CD4-positive, alpha-beta T cell treated with Interferon gamma for 1 hour (primary cell): ENCODE data around the gene CIZ1.
A peak's percentile ranks its signal among the peaks of the same experiment; 100 is the strongest.
"Not testable (repeated sequence)": the region's sequence is repeated elsewhere in the genome, so short reads cannot be mapped to it uniquely, and the experiment has no call there.

Source experiments
- DNase-seq: peaks from one replicate; pipeline ENCODE4 v3.0.0-alpha.2; 2020

Gene CIZ1, protein sequence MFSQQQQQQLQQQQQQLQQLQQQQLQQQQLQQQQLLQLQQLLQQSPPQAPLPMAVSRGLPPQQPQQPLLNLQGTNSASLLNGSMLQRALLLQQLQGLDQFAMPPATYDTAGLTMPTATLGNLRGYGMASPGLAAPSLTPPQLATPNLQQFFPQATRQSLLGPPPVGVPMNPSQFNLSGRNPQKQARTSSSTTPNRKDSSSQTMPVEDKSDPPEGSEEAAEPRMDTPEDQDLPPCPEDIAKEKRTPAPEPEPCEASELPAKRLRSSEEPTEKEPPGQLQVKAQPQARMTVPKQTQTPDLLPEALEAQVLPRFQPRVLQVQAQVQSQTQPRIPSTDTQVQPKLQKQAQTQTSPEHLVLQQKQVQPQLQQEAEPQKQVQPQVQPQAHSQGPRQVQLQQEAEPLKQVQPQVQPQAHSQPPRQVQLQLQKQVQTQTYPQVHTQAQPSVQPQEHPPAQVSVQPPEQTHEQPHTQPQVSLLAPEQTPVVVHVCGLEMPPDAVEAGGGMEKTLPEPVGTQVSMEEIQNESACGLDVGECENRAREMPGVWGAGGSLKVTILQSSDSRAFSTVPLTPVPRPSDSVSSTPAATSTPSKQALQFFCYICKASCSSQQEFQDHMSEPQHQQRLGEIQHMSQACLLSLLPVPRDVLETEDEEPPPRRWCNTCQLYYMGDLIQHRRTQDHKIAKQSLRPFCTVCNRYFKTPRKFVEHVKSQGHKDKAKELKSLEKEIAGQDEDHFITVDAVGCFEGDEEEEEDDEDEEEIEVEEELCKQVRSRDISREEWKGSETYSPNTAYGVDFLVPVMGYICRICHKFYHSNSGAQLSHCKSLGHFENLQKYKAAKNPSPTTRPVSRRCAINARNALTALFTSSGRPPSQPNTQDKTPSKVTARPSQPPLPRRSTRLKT

DNA sequence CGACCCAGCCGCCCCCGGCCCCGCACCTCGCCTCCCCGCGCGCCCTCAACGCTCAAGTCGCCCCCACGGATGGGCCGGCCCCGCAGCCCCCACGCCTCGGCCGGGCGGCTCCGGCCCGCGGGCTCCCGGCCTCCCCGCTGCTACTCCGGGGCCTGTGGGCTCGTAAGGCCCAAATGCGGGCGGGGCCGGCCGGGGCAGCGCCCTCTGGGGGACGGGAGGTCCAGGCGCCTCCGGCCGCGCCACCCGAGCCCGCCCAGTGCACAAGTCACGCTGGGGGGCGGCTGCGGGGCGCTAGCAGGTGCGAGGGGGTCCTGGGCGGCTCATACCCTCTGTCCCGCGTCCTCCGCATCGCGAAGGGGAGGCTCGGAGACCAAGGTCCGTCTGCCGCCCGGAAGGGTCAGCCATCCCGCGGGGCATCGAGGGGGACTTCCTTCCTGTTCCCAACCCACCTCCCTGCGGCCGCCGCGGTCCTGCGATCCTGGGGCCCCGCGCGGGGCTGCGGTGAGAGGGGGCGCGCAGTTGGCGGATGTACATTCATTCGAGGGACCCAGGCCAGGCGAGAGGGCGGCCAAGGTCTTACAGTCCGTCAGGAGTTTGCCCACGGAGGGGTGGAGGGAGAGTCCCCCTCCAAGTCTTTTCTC lies at the start of gene CIZ1:
Gene CIZ1, minus strand, starts transcription at position 167 of the 641 bp plus-strand sequence. CDS start 715 bp downstream, outside the sequence.
- DNase-seq = peak; percentile 72

DNA sequence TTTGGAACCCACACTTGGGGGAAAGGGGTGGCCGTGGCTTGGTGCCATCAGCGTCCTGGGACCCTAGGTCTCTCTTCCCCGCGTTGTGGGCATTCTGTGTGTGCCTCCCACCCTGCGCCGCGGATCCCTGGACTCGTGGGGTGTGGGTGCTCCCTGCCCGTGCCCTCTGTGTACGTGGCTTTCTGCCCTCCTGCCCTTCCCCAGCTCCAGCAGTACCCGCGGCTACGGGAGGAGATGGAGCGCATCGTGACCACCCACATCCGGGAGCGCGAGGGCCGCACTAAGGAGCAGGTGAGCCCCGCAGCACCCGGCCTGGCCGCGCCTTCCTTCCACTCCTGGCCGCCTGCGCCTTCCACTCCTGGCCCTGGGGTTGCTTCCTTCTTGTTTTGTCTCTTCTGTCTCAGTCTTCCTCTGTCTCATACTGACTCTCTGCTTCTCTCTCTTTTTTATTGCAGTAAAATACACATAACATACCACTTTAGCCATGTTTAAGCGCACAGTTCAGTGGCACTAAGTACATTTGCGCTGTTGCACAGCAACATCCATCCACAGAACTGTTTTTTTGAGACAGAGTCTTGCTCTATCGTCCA lies 42.5 kb upstream of the CIZ1 start:
- no peak for DNase-seq

DNA sequence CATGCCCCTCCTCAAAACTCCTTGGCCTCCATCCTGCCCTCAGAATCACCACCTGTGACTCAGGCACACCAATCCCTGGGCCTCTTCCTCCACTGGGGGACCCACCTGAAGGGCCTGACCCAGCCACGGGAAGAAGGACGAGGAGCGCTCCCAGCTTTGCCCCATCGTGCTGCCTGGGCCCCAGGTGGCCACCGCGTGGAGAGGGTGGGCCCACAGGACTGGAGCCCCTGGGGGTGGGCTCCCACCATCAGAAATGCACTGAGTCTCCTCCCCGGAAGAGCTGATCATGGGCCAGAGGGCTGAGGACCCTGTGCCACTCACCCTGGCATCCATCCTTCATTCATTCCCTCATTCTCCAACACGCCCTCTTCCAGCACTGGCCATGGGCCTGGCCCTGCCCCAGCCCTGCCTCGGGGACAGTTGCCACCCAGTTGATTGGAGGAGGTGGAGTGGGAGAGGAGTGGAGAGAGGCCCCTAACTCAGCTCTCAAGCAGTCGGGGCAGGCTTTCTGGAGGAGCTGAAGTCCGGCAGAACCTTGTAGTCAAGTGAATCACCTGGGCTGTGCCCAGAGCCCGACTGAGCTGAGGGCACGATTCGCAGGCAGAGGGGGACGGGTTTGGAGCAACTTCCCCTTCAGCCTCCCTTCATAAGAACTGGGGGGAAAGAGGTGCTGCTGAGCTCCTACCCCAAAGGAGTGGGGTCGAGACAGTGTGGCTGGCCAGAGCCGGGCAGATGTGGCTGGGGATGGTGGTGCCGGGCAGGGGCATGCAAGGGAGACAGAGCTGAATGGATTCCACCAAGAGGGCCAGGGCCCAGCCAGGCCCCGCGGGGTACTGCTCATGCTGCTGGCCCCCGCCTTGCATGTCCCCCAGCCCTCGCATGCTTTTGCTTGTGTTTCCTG lies 41.4 kb upstream of the CIZ1 start:
- DNase-seq = no peak

DNA sequence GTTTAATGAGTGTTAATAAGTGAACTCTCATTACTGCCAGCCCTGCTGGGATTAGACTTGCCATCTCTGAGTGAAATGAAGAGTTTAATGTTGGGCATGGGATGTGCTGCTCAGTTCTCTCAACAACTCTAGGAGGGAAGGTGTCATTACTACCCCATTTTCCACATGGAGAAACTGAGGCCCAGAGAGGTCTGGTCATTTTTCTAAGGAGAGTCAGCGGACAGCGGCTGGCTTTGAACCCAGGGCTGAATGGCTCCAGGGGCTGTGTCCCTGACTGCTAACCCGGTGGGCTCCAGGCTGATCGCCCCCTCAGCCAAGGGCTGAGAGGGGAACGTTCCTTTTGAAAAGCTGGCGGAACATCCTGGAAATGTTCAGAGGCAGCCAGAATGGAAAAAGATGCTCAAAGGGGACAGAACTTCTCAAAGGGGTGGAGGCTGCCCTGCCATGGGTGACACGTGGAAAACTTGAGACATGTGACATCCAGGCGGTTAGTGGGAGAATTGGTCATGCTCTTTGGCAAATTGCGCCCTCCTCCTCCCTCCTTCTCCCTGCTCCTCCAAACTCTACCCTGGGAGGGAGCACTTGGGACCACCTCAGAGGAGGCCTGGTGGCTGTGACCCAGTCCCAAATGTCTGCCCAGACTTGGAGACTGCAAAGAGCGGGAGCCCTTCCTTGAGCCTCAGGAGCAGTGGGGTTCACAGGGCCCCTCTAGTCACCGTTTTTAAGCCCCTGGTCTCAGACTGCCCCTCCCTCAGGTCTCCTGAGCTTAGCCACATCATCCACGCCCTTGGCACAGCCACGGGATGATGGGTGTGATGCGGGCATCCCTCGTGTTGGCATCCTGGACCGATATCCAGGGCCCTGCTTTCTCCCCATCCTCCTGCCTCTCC lies 40.5 kb upstream of the CIZ1 start:
- DNase-seq = no peak

DNA sequence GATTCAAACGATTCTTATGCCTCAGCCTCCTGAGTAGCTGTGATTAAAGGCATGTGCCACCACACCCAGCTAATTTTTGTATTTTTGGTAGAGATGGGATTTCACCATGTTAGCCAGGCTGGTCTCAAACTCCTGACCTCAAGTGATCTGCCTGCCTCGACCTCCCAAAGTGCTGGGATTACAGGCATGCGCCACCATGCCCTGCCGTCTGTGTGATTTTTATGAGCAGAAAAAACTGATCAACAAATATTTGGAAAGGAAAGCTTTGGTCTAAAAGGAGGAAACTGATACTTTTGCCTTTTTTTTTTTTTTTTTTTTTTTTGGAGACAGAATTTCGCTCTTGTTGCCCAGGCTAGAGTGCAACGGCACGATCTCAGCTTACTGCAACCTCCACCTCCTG lies 39.5 kb upstream of the CIZ1 start:
- DNase-seq = not testable (repeated sequence)

DNA sequence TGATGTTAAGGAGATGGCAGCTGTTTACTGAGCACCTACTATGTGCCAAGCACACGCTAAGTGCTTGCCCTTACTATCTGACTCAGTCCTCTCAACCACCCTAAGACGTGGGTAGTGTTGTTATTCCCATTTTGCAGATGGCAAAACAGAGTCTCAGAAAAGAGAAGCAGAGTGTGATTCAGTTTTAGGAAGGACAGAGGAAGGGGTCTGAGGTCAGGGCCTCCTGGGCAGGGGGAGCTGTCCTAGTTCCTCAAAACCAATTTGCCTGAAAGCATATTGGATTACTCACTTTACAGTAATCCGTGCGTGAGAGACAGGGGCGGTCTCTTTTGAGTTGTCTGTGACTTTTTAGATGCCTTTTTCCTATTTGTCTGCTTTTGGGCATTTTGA lies 35.0 kb upstream of the CIZ1 start:
- DNase-seq = peak; percentile 13

DNA sequence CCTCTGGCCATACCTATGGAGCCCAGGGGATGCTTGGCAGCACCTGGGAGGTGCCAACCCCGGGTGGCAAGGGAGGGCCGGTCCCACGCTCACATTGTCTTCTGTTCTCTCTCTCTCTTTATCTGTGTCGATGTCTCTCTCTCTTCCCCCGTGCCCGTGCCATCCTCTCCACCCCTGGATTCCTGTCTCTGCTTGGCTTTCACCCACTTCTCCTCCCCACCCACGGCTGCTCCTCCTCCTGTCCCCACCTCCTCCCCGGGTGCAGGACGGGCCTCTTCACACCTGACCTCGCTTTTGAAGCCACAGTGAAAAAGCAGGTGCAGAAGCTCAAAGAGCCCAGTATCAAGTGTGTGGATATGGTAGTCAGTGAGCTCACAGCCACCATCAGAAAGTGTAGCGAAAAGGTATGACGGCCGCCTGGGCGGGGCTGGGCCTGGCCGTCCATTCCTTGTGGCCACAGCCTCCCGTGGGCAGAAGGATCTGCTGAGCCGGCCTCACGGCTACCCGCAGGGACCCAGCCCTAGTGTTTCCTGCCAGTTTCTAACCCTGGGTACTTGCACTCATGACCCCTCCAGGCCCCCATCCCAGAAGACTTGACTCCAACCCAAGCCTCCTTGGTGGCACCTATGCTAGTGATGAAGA lies 34.5 kb upstream of the CIZ1 start:
- DNase-seq = no peak

DNA sequence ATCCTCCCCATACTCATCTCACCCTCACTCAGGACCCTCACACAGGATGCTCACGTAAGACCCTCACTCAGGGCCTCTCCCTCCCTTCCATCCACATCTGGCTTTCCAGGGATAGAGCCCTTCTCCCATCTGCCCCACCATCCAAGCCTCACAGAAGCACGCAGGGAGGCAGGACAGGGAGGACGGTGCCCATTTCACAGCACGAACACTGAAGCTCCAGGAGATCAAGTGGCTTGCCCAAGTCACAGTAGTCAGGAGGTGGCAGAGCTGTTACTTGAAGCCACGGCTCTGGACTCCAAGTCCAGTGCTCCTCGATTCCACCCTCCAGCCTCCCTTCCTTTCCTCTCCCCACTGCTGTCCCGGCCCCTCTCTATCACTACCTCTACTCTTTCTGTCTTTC lies 33.5 kb upstream of the CIZ1 start:
- DNase-seq = no peak

DNA sequence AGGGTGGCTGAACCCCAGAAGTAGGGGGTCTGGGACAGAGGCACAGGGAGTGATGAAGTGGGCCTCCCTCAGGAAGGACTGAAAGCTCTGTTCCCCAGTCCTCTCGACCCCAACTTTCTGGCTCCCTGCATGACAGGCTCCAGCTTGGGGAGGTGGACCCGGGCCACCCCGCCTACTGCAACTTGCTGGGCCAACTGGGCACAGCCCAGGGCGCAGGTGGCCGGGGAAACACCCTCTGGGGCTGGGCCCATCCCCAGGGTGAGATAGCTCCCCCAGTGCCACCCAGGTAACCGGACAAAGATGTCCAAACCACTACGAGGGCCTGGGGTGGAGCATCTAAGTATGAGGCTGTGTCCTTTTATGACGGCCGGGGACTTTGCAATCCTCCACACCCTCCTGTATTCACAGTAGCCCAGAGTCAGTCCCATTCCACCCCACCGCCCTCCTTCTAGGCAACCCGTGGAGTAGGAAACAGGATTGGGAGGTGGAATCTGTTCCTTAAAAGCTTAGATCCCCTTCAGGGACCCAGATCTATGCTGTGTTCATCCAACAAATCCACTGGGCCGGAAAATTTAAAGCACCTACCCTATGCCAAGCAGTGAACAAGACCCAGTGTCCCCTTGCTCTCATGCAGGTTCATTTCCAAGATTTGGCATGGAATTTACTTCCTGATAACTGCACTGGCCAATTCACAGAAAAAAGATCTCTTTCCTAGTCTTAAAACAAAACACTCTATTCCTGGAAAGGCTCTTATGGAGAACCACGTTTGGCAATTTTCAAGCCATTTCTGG lies 31.7 kb upstream of the CIZ1 start:
- no peak for DNase-seq

DNA sequence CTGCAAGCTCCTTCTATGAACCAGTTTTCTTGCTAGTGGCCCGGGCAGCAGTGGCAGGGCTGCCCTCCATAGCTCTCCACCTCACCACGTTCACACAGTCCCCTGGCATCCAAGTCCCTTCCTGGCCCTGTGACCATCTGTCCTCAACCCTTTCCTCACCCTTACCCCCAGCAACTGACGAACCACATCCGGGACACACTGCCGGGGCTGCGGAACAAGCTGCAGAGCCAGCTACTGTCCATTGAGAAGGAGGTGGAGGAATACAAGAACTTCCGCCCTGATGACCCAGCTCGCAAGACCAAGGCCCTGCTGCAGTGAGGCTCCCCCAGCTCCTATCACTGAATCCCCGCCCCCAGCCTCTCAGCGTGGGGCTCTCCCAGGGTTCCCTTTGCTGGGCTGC lies 30.7 kb upstream of the CIZ1 start:
- no peak for DNase-seq

DNA sequence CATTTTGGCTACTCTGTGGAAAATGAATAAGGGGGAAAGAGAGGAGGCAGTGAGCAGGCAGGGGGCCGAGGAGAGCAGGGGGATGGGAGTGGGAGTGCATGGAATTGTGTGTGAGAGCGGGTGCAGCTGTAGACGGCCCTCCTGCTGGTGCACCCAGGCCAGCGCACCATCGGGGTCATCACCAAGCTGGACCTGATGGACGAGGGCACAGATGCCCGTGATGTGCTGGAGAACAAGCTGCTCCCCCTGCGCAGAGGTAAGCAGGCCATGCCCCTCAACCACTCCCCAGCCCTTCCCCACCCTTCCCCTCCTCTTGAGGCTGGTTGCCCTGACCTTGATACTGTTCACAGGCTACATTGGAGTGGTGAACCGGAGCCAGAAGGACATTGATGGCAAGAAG lies 28.5 kb upstream of the CIZ1 start:
- no peak for DNase-seq

DNA sequence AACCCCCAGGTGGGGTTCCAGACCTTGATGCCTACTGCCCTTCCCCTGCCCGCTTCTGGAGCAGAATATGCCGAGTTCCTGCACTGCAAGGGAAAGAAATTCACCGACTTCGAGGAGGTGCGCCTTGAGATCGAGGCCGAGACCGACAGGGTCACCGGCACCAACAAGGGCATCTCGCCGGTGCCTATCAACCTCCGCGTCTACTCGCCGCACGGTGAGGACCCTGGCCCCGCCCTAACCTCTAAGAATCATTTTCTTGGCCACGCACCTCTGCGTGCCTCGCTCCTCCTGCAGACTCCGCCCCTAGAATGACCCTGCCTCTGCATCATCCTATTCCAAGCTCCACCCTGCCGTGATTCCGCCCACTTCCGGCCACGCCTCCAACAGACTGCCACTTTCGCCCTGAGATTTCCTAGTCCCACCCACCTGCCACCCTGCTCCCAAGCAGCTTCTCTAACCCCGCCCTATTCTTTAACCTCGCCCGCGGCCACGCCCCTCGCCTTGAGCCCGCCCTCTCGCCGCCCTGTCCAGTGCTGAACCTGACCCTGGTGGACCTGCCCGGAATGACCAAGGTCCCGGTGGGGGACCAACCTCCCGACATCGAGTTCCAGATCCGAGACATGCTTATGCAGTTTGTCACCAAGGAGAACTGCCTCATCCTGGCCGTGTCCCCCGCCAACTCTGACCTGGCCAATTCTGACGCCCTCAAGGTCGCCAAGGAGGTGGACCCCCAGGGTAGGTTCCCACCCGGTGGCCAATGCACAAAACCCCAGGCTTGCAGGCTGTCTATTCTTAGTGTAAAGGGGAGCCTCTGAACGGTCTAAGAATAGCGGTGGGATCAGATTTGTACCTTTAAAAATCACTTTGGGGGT lies 27.4 kb upstream of the CIZ1 start:
- DNase-seq = peak; percentile 97

DNA sequence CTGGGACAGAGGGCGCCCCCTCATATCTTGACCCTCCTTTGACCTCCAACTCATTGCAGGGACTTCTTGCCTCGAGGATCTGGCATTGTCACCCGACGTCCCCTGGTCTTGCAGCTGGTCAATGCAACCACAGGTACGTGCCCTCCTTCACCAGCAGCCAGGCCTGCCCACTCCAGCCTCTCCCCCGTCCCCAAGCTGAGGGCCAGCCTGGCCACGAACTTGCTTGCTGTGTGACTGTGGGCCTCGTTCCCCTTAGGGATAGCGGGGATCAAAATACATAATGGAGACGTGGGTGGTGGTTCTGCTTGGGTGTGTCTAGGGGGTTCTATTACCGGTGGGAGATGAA lies 26.8 kb upstream of the CIZ1 start:
- DNase-seq = no peak

DNA sequence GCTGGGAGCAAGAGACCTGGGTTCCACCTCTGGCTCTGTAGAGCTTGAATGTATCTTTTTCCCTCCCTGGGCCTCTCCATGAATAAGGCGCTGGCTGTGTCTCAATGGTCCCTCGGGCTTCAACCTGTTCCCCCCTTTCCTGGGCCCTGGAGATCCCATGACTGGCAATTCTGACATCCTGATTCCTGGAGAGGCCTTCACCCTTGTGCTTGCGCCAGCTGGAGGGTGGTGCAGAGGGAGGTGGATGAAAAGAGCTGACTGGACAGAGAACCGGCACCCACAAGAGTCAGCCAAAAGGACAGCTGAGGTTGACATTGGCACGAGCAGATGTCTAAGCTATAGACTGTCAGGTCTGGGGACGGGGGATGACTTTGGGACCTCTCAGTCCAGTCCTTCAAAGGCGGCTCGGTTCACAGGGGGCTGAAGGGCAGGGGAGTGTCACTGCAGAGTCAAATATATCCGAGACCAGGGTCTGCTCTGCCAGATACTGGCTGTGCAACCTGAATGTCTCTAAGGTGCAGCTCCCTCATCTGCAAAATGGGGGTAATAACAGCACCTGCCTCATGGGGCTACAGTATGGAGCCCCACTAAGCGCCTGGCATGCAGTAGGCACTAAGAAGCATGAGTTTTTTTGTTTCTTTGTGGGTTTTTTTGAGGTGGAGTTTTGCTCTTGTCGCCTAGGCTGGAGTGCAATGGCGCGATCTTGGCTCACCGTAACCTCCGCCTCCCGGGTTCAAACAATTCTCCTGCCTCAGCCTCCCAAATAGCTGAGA lies 25.6 kb upstream of the CIZ1 start:
- no peak for DNase-seq

DNA sequence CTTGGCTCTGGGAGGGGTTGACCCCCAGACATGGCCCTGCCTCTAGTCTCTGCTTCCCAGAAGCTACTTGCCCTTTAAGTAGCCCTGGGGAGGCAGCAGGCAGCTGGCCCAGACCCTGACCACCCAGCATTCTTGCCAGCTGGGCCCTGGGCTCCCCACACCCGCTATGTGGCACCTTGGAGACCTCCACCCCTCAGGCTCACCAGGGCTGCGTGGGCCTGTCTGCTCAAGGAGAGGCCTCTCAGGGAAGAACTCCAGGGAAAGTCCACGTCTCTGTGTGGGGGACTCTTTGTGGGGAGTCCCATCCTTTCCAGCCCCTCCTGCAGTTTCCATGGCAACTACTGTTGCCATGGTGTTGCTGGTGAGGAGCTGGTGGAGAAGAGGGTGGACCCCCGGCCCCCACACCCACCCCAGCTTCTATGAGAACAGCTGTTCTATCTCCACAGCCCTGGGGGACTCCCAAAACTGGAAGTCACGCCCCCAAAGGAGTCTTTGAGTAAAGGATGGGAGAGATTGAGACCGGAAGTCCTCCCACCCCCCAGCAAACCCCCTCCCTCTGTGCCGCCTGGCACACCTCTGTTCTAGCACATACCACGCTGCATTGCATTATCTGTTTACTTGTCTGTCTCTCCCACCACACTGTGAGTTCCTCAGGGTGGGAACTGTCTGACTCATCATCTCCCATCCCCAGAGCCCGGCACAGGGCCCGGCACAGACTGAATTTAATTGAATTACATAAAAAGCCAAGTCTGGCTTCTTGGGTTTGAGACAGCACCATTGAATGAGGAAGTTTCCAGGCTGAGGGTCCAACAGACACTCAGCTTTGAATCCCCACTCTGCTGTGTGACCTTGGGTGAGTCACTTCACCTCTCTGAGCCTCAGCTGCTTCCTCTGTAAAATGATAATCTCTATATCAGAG lies 24.4 kb upstream of the CIZ1 start:
- no peak for DNase-seq

DNA sequence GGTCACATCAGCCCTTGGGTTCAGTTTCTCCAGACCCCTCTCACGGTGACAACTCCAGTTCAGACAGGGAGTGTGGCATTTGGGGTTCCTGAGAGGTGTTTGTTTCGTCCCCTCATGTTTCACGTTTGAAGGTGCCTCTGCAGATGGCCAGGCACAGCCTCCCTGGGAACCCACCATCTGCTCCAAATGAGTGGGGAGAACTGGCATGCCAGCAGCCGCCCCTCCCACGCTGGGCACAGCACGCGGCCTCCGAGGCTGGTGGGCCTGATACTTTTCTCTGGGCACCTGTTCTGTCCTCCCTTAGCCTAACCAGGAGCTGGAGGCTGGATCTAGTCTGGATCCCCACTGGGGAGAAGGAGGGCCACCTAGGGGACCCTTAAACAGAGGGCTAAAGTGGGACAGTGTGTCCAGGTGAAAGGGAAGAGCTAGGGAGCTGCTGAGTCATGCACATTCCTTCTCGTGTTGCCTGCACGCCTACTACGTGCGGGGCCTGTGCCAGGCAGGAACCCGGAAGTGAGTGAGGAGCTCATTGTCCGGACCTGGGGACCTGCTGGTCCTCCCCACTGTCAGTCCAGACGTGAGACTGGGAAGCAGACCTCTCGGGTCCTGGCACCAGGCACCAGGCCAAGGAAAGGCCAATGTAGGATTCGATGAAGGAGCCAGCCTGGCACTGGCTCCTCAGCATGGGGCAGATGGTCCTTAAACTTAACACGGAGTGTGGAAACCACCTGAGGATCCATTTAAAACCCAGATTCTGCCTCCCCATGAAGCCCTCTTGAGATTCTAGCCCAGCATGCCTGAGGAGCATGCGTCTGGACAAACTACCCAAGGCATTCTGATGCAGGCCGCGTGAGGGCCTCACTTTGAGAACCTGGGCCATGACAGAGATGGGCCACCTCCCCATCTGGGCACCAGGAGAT lies 23.5 kb upstream of the CIZ1 start:
- no peak for DNase-seq
